Cerebellar cortex (tissue), 1 donor: ENCODE data around the gene ELMOD3.
"Not testable (repeated sequence)": the region's sequence is repeated elsewhere in the genome, so short reads cannot be mapped to it uniquely, and the experiment has no call there.

Experiments
- DNase-seq: peaks from one replicate; pipeline ENCODE4 v3.0.0-alpha.2; 2015; ENCODE audit warnings: low spot score

The ELMOD3 gene

GRCh38 chr2:85329701-85330100, 24.9 kb upstream of the ELMOD3 start:
- DNase-seq = not testable (repeated sequence)

- DNase-seq = no peak
Measured at GRCh38 chr2:85330839-85331636, 23.5 kb upstream of the ELMOD3 start.

- not testable (repeated sequence) for DNase-seq
Measured at GRCh38 chr2:85333877-85334276, 20.7 kb upstream of the ELMOD3 start.

GRCh38 chr2:85334928-85335327, 19.6 kb upstream of the ELMOD3 start:
- no peak for DNase-seq

GRCh38 chr2:85340034-85340892, 14.3 kb upstream of the ELMOD3 start:
- peak; percentile 50 for DNase-seq

- DNase-seq = no peak
Measured at GRCh38 chr2:85341269-85342029, 13.1 kb upstream of the ELMOD3 start.

GRCh38 chr2:85342156-85342555, 12.4 kb upstream of the ELMOD3 start:
- no peak for DNase-seq

GRCh38 chr2:85343207-85343895, 11.2 kb upstream of the ELMOD3 start:
- not testable (repeated sequence) for DNase-seq

GRCh38 chr2:85344356-85344954, 10.1 kb upstream of the ELMOD3 start:
- no peak for DNase-seq

GRCh38 chr2:85347599-85347998, 7.0 kb upstream of the ELMOD3 start:
- DNase-seq = no peak

- peak; percentile 16 for DNase-seq
Measured at GRCh38 chr2:85353876-85354285, 688 bp upstream of the ELMOD3 start.

GRCh38 chr2:85355073-85355410, 473 bp downstream of the ELMOD3 start:
- DNase-seq = no peak

GRCh38 chr2:85355521-85355920, 952 bp downstream of the ELMOD3 start:
- no peak for DNase-seq

GRCh38 chr2:85356186-85356585, 1.6 kb downstream of the ELMOD3 start:
- DNase-seq = no peak

GRCh38 chr2:85357736-85358135, 3.2 kb downstream of the ELMOD3 start:
- no peak for DNase-seq

GRCh38 chr2:85362653-85363387, 8.3 kb downstream of the ELMOD3 start:
- DNase-seq = not testable (repeated sequence)

GRCh38 chr2:85367180-85367579, 12.6 kb downstream of the ELMOD3 start:
- no peak for DNase-seq

- no peak for DNase-seq
Measured at GRCh38 chr2:85368921-85369320, 14.4 kb downstream of the ELMOD3 start.

GRCh38 chr2:85369500-85369899, 14.9 kb downstream of the ELMOD3 start:
- no peak for DNase-seq

GRCh38 chr2:85371045-85371444, 16.5 kb downstream of the ELMOD3 start:
- no peak for DNase-seq
